CD14-positive monocyte (primary cell): Measurements from ENCODE around the gene RBP7. TPM values are rescaled to one million over a fixed set of nuclear protein-coding genes. Genes with fewer than 3 reads are reported as not detected.

Source experiments
- DNase-seq, 3 donors: peaks; one replicate each; pipeline ENCODE4 v3.0.0-alpha.2; 2011 to 2022
- H2AFZ ChIP-seq: 2 replicates; pipeline ENCODE4 v1.6.0; 2012; ENCODE audit warnings: mild to moderate bottlenecking, low read depth, low read length, inconsistent platforms; ENCODE audit not compliant: insufficient read depth, poor library complexity, severe bottlenecking
- H3K27ac ChIP-seq, 2 donors: 1 replicate in 1 of 2; 2 replicates in 1 of 2; pipeline ENCODE4 v1.5.1; 2012 to 2013; ENCODE audit warnings: low read length in 2 of 2, control low read depth in 1 of 2, inconsistent platforms in 1 of 2, low read depth in 1 of 2, mild to moderate bottlenecking in 1 of 2
- H3K27me3 ChIP-seq, 2 donors: one replicate each; pipeline versions ENCODE4 v1.6.0 to v1.6.1; 2011 to 2013; ENCODE audit warnings: low read length in 2 of 2; ENCODE audit not compliant: control insufficient read depth in 2 of 2, insufficient read depth in 2 of 2
- H3K36me3 ChIP-seq, 2 donors: replicated peaks in 1 of 2; 1 replicate in 1 of 2; 2 replicates in 1 of 2; pipeline versions ENCODE4 v1.5.1 to v1.6.1; 2012 to 2013; ENCODE audit warnings: low read length in 2 of 2, control low read depth in 1 of 2, inconsistent platforms in 1 of 2, mild to moderate bottlenecking in 1 of 2; ENCODE audit not compliant: insufficient read depth in 2 of 2, control insufficient read depth in 1 of 2
- H3K4me1 ChIP-seq, 2 donors: 1 replicate in 1 of 2; 2 replicates in 1 of 2; pipeline versions ENCODE4 v1.5.1 to v1.6.1; 2012 to 2013; ENCODE audit warnings: low read length in 2 of 2, control low read depth in 1 of 2, inconsistent platforms in 1 of 2, mild to moderate bottlenecking in 1 of 2, moderate library complexity in 1 of 2; ENCODE audit not compliant: insufficient read depth in 2 of 2, control insufficient read depth in 1 of 2
- H3K4me2 ChIP-seq: replicated peaks from 2 replicates; pipeline ENCODE3; 2012; ENCODE audit warnings: low read length, moderate library complexity, mild to moderate bottlenecking; ENCODE audit not compliant: poor library complexity, severe bottlenecking; ENCODE audit errors: extremely low read depth
- H3K4me3 ChIP-seq, 3 experiments: fragments of 200-600 bp in 1 of 3; sonication (generic) in 1 of 3; replicated peaks in 1 of 3; 1 replicate in 2 of 3; 2 replicates in 1 of 3; pipeline ENCODE4 v1.5.1; 2011 to 2013; ENCODE audit warnings: low read length in 3 of 3, mild to moderate bottlenecking in 3 of 3, control low read depth in 2 of 3, low read depth in 2 of 3, inconsistent platforms in 1 of 3, moderate library complexity in 1 of 3
- H3K79me2 ChIP-seq: 2 replicates; pipeline ENCODE4 v1.6.0; 2012; ENCODE audit warnings: mild to moderate bottlenecking, control low read depth, inconsistent platforms, low read length, moderate library complexity; ENCODE audit not compliant: insufficient read depth
- H3K9ac ChIP-seq: 2 replicates; pipeline ENCODE4 v1.6.0; 2017; ENCODE audit warnings: low read length, mild to moderate bottlenecking; ENCODE audit not compliant: insufficient read depth, poor library complexity, severe bottlenecking
- H3K9me3 ChIP-seq, 2 donors: replicated peaks in 1 of 2; 1 replicate in 1 of 2; 2 replicates in 1 of 2; pipeline versions ENCODE4 v1.5.1 to v1.6.1; 2012 to 2013; ENCODE audit warnings: low read length in 2 of 2, control low read depth in 1 of 2; ENCODE audit not compliant: control insufficient read depth in 1 of 2, insufficient read depth in 1 of 2
- H4K20me1 ChIP-seq: 2 replicates; pipeline ENCODE4 v1.6.0; 2012; ENCODE audit warnings: mild to moderate bottlenecking, low read length, control low read depth, moderate library complexity; ENCODE audit not compliant: insufficient read depth
- H3K27ac Mint-ChIP-seq, 7 donors: one replicate each; pipeline ENCODE4 v1.8.0; 2020; ENCODE audit warnings: mild to moderate bottlenecking in 7 of 7, mixed read lengths in 7 of 7, moderate library complexity in 6 of 7, inconsistent platforms in 2 of 7
- H3K27me3 Mint-ChIP-seq, 3 donors: one replicate each; pipeline ENCODE4 v1.8.0; 2021 to 2022; ENCODE audit warnings: low read depth in 3 of 3, mild to moderate bottlenecking in 3 of 3, mixed read lengths in 3 of 3, moderate library complexity in 3 of 3, inconsistent platforms in 1 of 3
- H3K36me3 Mint-ChIP-seq, 2 donors: one replicate each; pipeline ENCODE4 v1.8.0; 2020; ENCODE audit warnings: mixed read lengths in 2 of 2, inconsistent platforms in 1 of 2, mild to moderate bottlenecking in 1 of 2
- H3K4me1 Mint-ChIP-seq: one replicate; pipeline ENCODE4 v1.8.0; 2020; ENCODE audit warnings: mild to moderate bottlenecking, mixed read lengths
- H3K4me3 Mint-ChIP-seq, 2 donors: one replicate each; pipeline ENCODE4 v1.8.0; 2020; ENCODE audit warnings: mild to moderate bottlenecking in 2 of 2, mixed read lengths in 2 of 2, moderate library complexity in 1 of 2
- H3K9me3 Mint-ChIP-seq, 7 donors: one replicate each; pipeline ENCODE4 v1.8.0; 2020 to 2022; ENCODE audit warnings: mixed read lengths in 7 of 7, mild to moderate bottlenecking in 6 of 7, moderate library complexity in 6 of 7, inconsistent platforms in 2 of 7
- WGBS: methylation state at CpG from one replicate; pipeline ENCODE4 v1.1.5; 2013; ENCODE audit warnings: missing lambda C conversion rate; ENCODE audit not compliant: insufficient coverage; 5-methylcytosine and 5-hydroxymethylcytosine counted together
- intact Hi-C, 2 donors: fragments of 100-400 bp; cut with micrococcal nuclease; formaldehyde crosslinking; loops; one replicate each; pipeline versions ENCODE4 v1.15.0 to v1.15.1; 2023
- polyA plus RNA-seq, 3 donors: library from polyadenylated mRNA; depleted of rRNA in 1 of 3; unstranded in 2 of 3; stranded (reverse) in 1 of 3; fragments of 300-500 nt in 2 of 3; fragments of >200 nt in 1 of 3; fragmentation: Illumina TruSeq in 2 of 3; gene quantifications; 1 replicate in 2 of 3; 2 replicates in 1 of 3; pipeline ENCODE4 v1.2.3, GENCODE V29; 2012 to 2021
- TF ChIP-seq, protein P1 (sequence below): fragments of 200-600 bp; IDR thresholded peaks from one replicate; pipeline ENCODE4 v1.8.0; 2022; ENCODE audit warnings: antibody characterized with exemption, mild to moderate bottlenecking

Gene RBP7
- polyA plus RNA-seq, 3 donors: 116 to 340 (median 306) TPM

DNA sequence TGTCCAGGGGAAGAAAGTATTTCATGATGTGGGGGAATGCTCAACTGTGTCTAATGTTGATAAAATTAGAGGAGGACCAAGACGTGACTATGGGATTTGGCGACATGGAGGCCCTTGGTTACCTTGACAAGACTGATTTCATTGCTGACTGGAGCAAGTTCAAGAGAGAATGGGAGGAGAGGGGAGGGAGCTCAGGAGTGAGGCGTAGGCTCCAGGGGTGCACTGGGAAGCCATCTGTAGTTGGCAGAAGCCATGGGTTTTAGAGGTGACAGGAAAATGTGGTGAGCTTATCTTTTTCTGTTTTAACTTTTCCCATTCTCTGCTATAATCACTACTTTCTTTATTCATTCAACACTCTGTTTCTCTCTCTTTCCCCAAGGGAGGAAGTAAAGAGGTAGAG, 51.6 kb downstream of the RBP7 start:
- no peak overlapping the region for H3K4me3 Mint-ChIP-seq
- no peak for DNase-seq
- H3K4me1 ChIP-seq: no peaks in the 10 kb centered on the region
- H3K9ac ChIP-seq: no peak overlapping the region
- TF ChIP-seq, protein P1, sequence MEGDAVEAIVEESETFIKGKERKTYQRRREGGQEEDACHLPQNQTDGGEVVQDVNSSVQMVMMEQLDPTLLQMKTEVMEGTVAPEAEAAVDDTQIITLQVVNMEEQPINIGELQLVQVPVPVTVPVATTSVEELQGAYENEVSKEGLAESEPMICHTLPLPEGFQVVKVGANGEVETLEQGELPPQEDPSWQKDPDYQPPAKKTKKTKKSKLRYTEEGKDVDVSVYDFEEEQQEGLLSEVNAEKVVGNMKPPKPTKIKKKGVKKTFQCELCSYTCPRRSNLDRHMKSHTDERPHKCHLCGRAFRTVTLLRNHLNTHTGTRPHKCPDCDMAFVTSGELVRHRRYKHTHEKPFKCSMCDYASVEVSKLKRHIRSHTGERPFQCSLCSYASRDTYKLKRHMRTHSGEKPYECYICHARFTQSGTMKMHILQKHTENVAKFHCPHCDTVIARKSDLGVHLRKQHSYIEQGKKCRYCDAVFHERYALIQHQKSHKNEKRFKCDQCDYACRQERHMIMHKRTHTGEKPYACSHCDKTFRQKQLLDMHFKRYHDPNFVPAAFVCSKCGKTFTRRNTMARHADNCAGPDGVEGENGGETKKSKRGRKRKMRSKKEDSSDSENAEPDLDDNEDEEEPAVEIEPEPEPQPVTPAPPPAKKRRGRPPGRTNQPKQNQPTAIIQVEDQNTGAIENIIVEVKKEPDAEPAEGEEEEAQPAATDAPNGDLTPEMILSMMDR: no peak
- no peaks in the 10 kb centered on the region for H3K9me3 Mint-ChIP-seq
- H3K27me3 Mint-ChIP-seq: no peaks in the 10 kb centered on the region
- intact Hi-C loops: loop anchor here in 1 of 2 donors (5.0 kb wide), 1 partner anchor 44 kb away; no protein-coding TSS in a partner anchor
- no peak overlapping the region for H3K4me3 ChIP-seq
- no peak overlapping the region for H3K27ac ChIP-seq
- H3K79me2 ChIP-seq: peaks cover 97% of the 10 kb centered on the region
- H2AFZ ChIP-seq: no peak overlapping the region
- H3K27ac Mint-ChIP-seq: no peak overlapping the region
- H3K27me3 ChIP-seq: no peaks in the 10 kb centered on the region
- peaks cover 51 to 68% of the 10 kb centered on the region in 2 donors for H3K36me3 Mint-ChIP-seq
- H3K36me3 ChIP-seq: peaks cover 28 to 82% of the 10 kb centered on the region in 2 donors
- no peak overlapping the region for H3K4me2 ChIP-seq
- no peaks in the 10 kb centered on the region for H3K9me3 ChIP-seq
- WGBS: 90% methylated on average over 2 of the region's 3 CpGs
- H3K4me1 Mint-ChIP-seq: peaks cover 12% of the 10 kb centered on the region
- H4K20me1 ChIP-seq: peaks cover 94% of the 10 kb centered on the region

DNA sequence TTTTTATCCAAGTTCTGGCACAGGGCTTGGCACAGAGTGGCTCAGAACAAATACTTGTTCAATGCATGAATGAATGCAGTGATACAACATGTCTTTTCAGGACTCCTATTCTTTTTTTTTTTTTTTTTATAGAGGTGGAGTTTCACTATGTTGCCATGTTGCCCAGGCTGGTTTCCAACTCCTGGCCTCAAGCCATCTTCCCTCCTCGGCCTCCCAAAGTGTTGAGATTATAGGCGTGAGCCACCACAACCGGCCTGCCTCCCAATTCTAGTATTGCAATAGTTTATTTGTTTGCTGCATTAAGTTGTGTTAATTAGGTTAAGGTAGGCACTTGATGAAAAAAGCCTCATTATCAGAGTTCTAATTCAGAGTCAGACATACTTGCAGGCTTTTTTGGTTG, 53.6 kb downstream of the RBP7 start:
- peaks cover 94% of the 10 kb centered on the region for H3K79me2 ChIP-seq
- no peak overlapping the region for H3K9ac ChIP-seq
- no peaks in the 10 kb centered on the region for H3K27me3 ChIP-seq
- no peak overlapping the region for H3K4me2 ChIP-seq
- no peak overlapping the region for H3K4me3 ChIP-seq
- no peak overlapping the region for H2AFZ ChIP-seq
- DNase-seq: no peak
- H4K20me1 ChIP-seq: peaks cover 90% of the 10 kb centered on the region
- TF ChIP-seq, protein P1: no peak
- Mint-ChIP-seq H3K27ac (no peak overlapping the region), H3K9me3 (peaks cover 0 to 2% (median 0%) of the 10 kb centered on the region in 7 donors), H3K4me3 (no peak overlapping the region), H3K36me3 (peaks cover 42 to 63% of the 10 kb centered on the region in 2 donors), H3K4me1 (peaks cover 15% of the 10 kb centered on the region), H3K27me3 (no peaks in the 10 kb centered on the region)
- H3K4me1 ChIP-seq: peaks cover 3 to 6% of the 10 kb centered on the region in 2 donors
- H3K9me3 ChIP-seq: no peaks in the 10 kb centered on the region
- no CpG with 5 or more reads among the region's 3 CpGs for WGBS
- H3K27ac ChIP-seq: no peak overlapping the region
- intact Hi-C loops: no loop called here
- H3K36me3 ChIP-seq: peaks cover 22 to 64% of the 10 kb centered on the region in 2 donors
